Large intestine (tissue), 3 donors: ENCODE results near the gene KCNG2. TPM values are rescaled to one million over a fixed set of nuclear protein-coding genes. Genes with fewer than 3 reads are reported as not detected.

Experiments
- DNase-seq, 2 donors: peaks; one replicate each; pipeline versions ENCODE4 v3.0.0 to v3.0.0-alpha.2; 2013
- H3K27ac ChIP-seq: one replicate; pipeline ENCODE4 v1.5.1; 2013; ENCODE audit warnings: low read length
- H3K27me3 ChIP-seq: 2 replicates; pipeline ENCODE4 v1.6.1; 2013; ENCODE audit warnings: low read length; ENCODE audit not compliant: control insufficient read depth, insufficient read depth
- H3K36me3 ChIP-seq: 2 replicates; pipeline ENCODE4 v1.6.1; 2013; ENCODE audit warnings: low read length; ENCODE audit not compliant: control insufficient read depth, insufficient read depth
- H3K4me1 ChIP-seq: one replicate; pipeline ENCODE4 v1.6.1; 2013; ENCODE audit warnings: low read length; ENCODE audit not compliant: control insufficient read depth, insufficient read depth
- H3K4me3 ChIP-seq: one replicate; pipeline ENCODE4 v1.5.1; 2013; ENCODE audit warnings: low read length
- H3K9me3 ChIP-seq: one replicate; pipeline ENCODE4 v1.6.1; 2013; ENCODE audit warnings: mild to moderate bottlenecking, low read depth, low read length, moderate library complexity; ENCODE audit not compliant: control insufficient read depth
- WGBS: methylation state at CpG from one replicate; pipeline ENCODE4 v1.1.5; 2013; ENCODE audit warnings: low lambda C conversion rate; ENCODE audit not compliant: insufficient coverage; 5-methylcytosine and 5-hydroxymethylcytosine counted together
- polyA plus RNA-seq: library from polyadenylated mRNA; unstranded; fragments of 120-200 nt; gene quantifications from one replicate; pipeline ENCODE4 v1.2.1, GENCODE V29; 2013

KCNG2 gene
- polyA plus RNA-seq, 1 donor = 0.46 TPM

GRCh38 chr18:79800371-79801180 lies 2.8 kb downstream of the KCNG2 start:
- no peak for DNase-seq
- H3K9me3 ChIP-seq = no peaks in the 10 kb centered on the region
- H3K27ac ChIP-seq = no peak overlapping the region
- no peak overlapping the region for H3K4me3 ChIP-seq
- 100% methylated on average over 1 of the region's 39 CpGs for WGBS
- H3K36me3 ChIP-seq = no peaks in the 10 kb centered on the region
- peaks cover 5% of the 10 kb centered on the region for H3K4me1 ChIP-seq
- H3K27me3 ChIP-seq = peaks cover 35% of the 10 kb centered on the region

GRCh38 chr18:79801217-79801616 lies 3.5 kb downstream of the KCNG2 start:
- H3K4me3 ChIP-seq = no peak overlapping the region
- WGBS = no CpG with 5 or more reads among the region's 13 CpGs
- DNase-seq = no peak
- no peaks in the 10 kb centered on the region for H3K9me3 ChIP-seq
- no peak overlapping the region for H3K27ac ChIP-seq
- peaks cover 5% of the 10 kb centered on the region for H3K4me1 ChIP-seq
- H3K36me3 ChIP-seq = no peaks in the 10 kb centered on the region
- H3K27me3 ChIP-seq = peaks cover 32% of the 10 kb centered on the region

- peaks cover 28% of the 10 kb centered on the region for H3K27me3 ChIP-seq
Measured at GRCh38 chr18:79801641-79802040, 3.9 kb downstream of the KCNG2 start.

GRCh38 chr18:79802298-79802697 lies 4.6 kb downstream of the KCNG2 start:
- WGBS = 77% methylated on average over 2 of the region's 18 CpGs
- peaks cover 21% of the 10 kb centered on the region for H3K27me3 ChIP-seq
- H3K4me1 ChIP-seq = peaks cover 5% of the 10 kb centered on the region
- H3K27ac ChIP-seq = no peak overlapping the region
- H3K9me3 ChIP-seq = peaks cover 2% of the 10 kb centered on the region
- no peaks in the 10 kb centered on the region for H3K36me3 ChIP-seq
- no peak overlapping the region for H3K4me3 ChIP-seq
- no peak for DNase-seq

More at GRCh38 chr18:79801641-79802040, 3.9 kb downstream of the KCNG2 start:
- H3K27ac ChIP-seq = no peak overlapping the region
- no peaks in the 10 kb centered on the region for H3K9me3 ChIP-seq
- H3K4me3 ChIP-seq = no peak overlapping the region
- no peak for DNase-seq
- H3K36me3 ChIP-seq = no peaks in the 10 kb centered on the region
- peaks cover 5% of the 10 kb centered on the region for H3K4me1 ChIP-seq
- WGBS = no CpG with 5 or more reads among the region's 9 CpGs

- no peak for DNase-seq
- H3K4me1 ChIP-seq = peaks cover 5% of the 10 kb centered on the region
- H3K4me3 ChIP-seq = no peak overlapping the region
- H3K27ac ChIP-seq = no peak overlapping the region
- H3K27me3 ChIP-seq = peaks cover 14% of the 10 kb centered on the region
- WGBS = no CpG with 5 or more reads among the region's 14 CpGs
- H3K9me3 ChIP-seq = peaks cover 9% of the 10 kb centered on the region
- H3K36me3 ChIP-seq = no peaks in the 10 kb centered on the region
Measured at GRCh38 chr18:79803611-79804051, 5.9 kb downstream of the KCNG2 start.

GRCh38 chr18:79804130-79804787 lies 6.5 kb downstream of the KCNG2 start:
- 100% methylated on average over 1 of the region's 15 CpGs for WGBS
- no peak for DNase-seq
- Histone ChIP-seq H3K4me1 (peaks cover 2% of the 10 kb centered on the region), H3K27me3 (peaks cover 7% of the 10 kb centered on the region), H3K9me3 (peaks cover 10% of the 10 kb centered on the region), H3K4me3 (no peak overlapping the region), H3K36me3 (no peaks in the 10 kb centered on the region), H3K27ac (no peak overlapping the region)

GRCh38 chr18:79805211-79805887 lies 7.6 kb downstream of the KCNG2 start:
- Histone ChIP-seq H3K9me3 (peaks cover 19% of the 10 kb centered on the region), H3K4me1 (no peaks in the 10 kb centered on the region), H3K36me3 (no peaks in the 10 kb centered on the region), H3K27me3 (no peaks in the 10 kb centered on the region), H3K4me3 (no peak overlapping the region), H3K27ac (no peak overlapping the region)
- no peak for DNase-seq
- whole genome bisulfite sequencing = 60% methylated on average over 1 of the region's 18 CpGs

GRCh38 chr18:79805926-79806487 lies 8.3 kb downstream of the KCNG2 start:
- Histone ChIP-seq H3K4me1 (no peaks in the 10 kb centered on the region), H3K36me3 (no peaks in the 10 kb centered on the region), H3K4me3 (no peak overlapping the region), H3K27ac (no peak overlapping the region), H3K27me3 (no peaks in the 10 kb centered on the region), H3K9me3 (peaks cover 19% of the 10 kb centered on the region)
- no peak for DNase-seq
- no CpG with 5 or more reads among the region's 16 CpGs for WGBS

- no peak overlapping the region for H3K27ac ChIP-seq
- H3K4me3 ChIP-seq = no peak overlapping the region
- no peaks in the 10 kb centered on the region for H3K27me3 ChIP-seq
- WGBS = no CpG with 5 or more reads among the region's 43 CpGs
- DNase-seq = no peak
- H3K9me3 ChIP-seq = peaks cover 19% of the 10 kb centered on the region
- no peaks in the 10 kb centered on the region for H3K4me1 ChIP-seq
- no peaks in the 10 kb centered on the region for H3K36me3 ChIP-seq
Measured at GRCh38 chr18:79806976-79807841, 9.5 kb downstream of the KCNG2 start.
